ENCODE measurements around the gene AHCYL2. TPM values are rescaled to one million over a fixed set of nuclear protein-coding genes. Genes with fewer than 3 reads are reported as not detected.

Gene AHCYL2
- total and polyA plus RNA-seq, 5 donors from 2014 or later: 6.2 to 18.5 (median 8.3) TPM

- ATAC-seq (ENCODE audit: low read depth in 2 of 2) (no peak), DNase-seq (no peak)
- peaks cover 3 to 28% (median 8%) of the 10 kb centered on the region in 4 donors for H3K4me1 Mint-ChIP-seq
- Histone ChIP-seq H3K27ac (ENCODE audit: insufficient read depth, low read length, poor library complexity, severe bottlenecking) (no peak overlapping the region), H3K4me1 (ENCODE audit: control insufficient read depth, insufficient read depth, low read length, poor library complexity, severe bottlenecking) (no peaks in the 10 kb centered on the region), H3K4me3 (ENCODE audit: low read depth, low read length) (no peak overlapping the region), H3K9me3 (ENCODE audit: control insufficient read depth in 2 of 2, low read length in 2 of 2) (no peaks in the 10 kb centered on the region), H3K36me3 (ENCODE audit: control insufficient read depth, insufficient read depth, low read length) (no peaks in the 10 kb centered on the region), H3K27me3 (ENCODE audit: control insufficient read depth, insufficient read depth, low read length) (no peaks in the 10 kb centered on the region)
- H3K4me3 Mint-ChIP-seq: no peak overlapping the region
- H3K27me3 Mint-ChIP-seq: no peaks in the 10 kb centered on the region
- H3K27ac Mint-ChIP-seq: no peak overlapping the region
- no peaks in the 10 kb centered on the region for H3K9me3 Mint-ChIP-seq
- peaks cover 30% of the 10 kb centered on the region for H3K36me3 Mint-ChIP-seq
These were observed 86.6 kb downstream of the AHCYL2 start for GRCh38 chr7:129311429-129311828.

GRCh38 chr7:129313282-129313681 lies 88.5 kb downstream of the AHCYL2 start:
- no peak overlapping the region for H3K4me3 ChIP-seq (ENCODE audit: low read depth, low read length)
- Mint-ChIP-seq H3K27ac (no peak overlapping the region), H3K4me1 (peaks cover 2 to 28% (median 8%) of the 10 kb centered on the region in 4 donors), H3K36me3 (peaks cover 22% of the 10 kb centered on the region), H3K4me3 (no peak overlapping the region), H3K9me3 (peaks cover 0 to 2% (median 0%) of the 10 kb centered on the region in 7 donors), H3K27me3 (no peaks in the 10 kb centered on the region)
- DNase-seq: no peak
- H3K9me3 ChIP-seq (ENCODE audit: control insufficient read depth in 2 of 2, low read length in 2 of 2): no peaks in the 10 kb centered on the region
- ATAC-seq (ENCODE audit: low read depth in 2 of 2): no peak
- H3K4me1 ChIP-seq (ENCODE audit: control insufficient read depth, insufficient read depth, low read length, poor library complexity, severe bottlenecking): no peaks in the 10 kb centered on the region
- no peaks in the 10 kb centered on the region for H3K36me3 ChIP-seq (ENCODE audit: control insufficient read depth, insufficient read depth, low read length)
- no peak overlapping the region for H3K27ac ChIP-seq (ENCODE audit: insufficient read depth, low read length, poor library complexity, severe bottlenecking)
- no peaks in the 10 kb centered on the region for H3K27me3 ChIP-seq (ENCODE audit: control insufficient read depth, insufficient read depth, low read length)

GRCh38 chr7:129315960-129316359 lies 91.1 kb downstream of the AHCYL2 start:
- Mint-ChIP-seq H3K27ac (no peak overlapping the region), H3K4me1 (peaks cover 2 to 19% (median 7%) of the 10 kb centered on the region in 4 donors), H3K27me3 (no peaks in the 10 kb centered on the region), H3K4me3 (no peak overlapping the region), H3K9me3 (peaks cover 0 to 2% (median 0%) of the 10 kb centered on the region in 7 donors), H3K36me3 (peaks cover 7% of the 10 kb centered on the region)
- H3K27me3 ChIP-seq (ENCODE audit: control insufficient read depth, insufficient read depth, low read length): no peaks in the 10 kb centered on the region
- no peaks in the 10 kb centered on the region for H3K36me3 ChIP-seq (ENCODE audit: control insufficient read depth, insufficient read depth, low read length)
- H3K4me3 ChIP-seq (ENCODE audit: low read depth, low read length): no peak overlapping the region
- ATAC-seq (ENCODE audit: low read depth in 2 of 2): no peak
- H3K9me3 ChIP-seq (ENCODE audit: control insufficient read depth in 2 of 2, low read length in 2 of 2): no peaks in the 10 kb centered on the region
- no peak overlapping the region for H3K27ac ChIP-seq (ENCODE audit: insufficient read depth, low read length, poor library complexity, severe bottlenecking)
- no peak for DNase-seq
- no peaks in the 10 kb centered on the region for H3K4me1 ChIP-seq (ENCODE audit: control insufficient read depth, insufficient read depth, low read length, poor library complexity, severe bottlenecking)

GRCh38 chr7:129317450-129317849 lies 92.6 kb downstream of the AHCYL2 start:
- DNase-seq (no peak), ATAC-seq (ENCODE audit: low read depth in 2 of 2) (no peak)
- no peak overlapping the region for H3K27ac Mint-ChIP-seq
- Histone ChIP-seq H3K4me1 (ENCODE audit: control insufficient read depth, insufficient read depth, low read length, poor library complexity, severe bottlenecking) (no peaks in the 10 kb centered on the region), H3K27me3 (ENCODE audit: control insufficient read depth, insufficient read depth, low read length) (no peaks in the 10 kb centered on the region), H3K4me3 (ENCODE audit: low read depth, low read length) (no peak overlapping the region), H3K36me3 (ENCODE audit: control insufficient read depth, insufficient read depth, low read length) (no peaks in the 10 kb centered on the region), H3K9me3 (ENCODE audit: control insufficient read depth in 2 of 2, low read length in 2 of 2) (no peaks in the 10 kb centered on the region), H3K27ac (ENCODE audit: insufficient read depth, low read length, poor library complexity, severe bottlenecking) (no peak overlapping the region)
- H3K27me3 Mint-ChIP-seq: no peaks in the 10 kb centered on the region
- peaks cover 2 to 19% (median 5%) of the 10 kb centered on the region in 4 donors for H3K4me1 Mint-ChIP-seq
- H3K4me3 Mint-ChIP-seq: no peak overlapping the region
- peaks cover 0 to 3% (median 2%) of the 10 kb centered on the region in 7 donors for H3K9me3 Mint-ChIP-seq
- H3K36me3 Mint-ChIP-seq: peaks cover 7% of the 10 kb centered on the region

- Histone ChIP-seq H3K4me1 (ENCODE audit: control insufficient read depth, insufficient read depth, low read length, poor library complexity, severe bottlenecking) (no peaks in the 10 kb centered on the region), H3K27ac (ENCODE audit: insufficient read depth, low read length, poor library complexity, severe bottlenecking) (no peak overlapping the region), H3K4me3 (ENCODE audit: low read depth, low read length) (no peak overlapping the region), H3K27me3 (ENCODE audit: control insufficient read depth, insufficient read depth, low read length) (no peaks in the 10 kb centered on the region), H3K9me3 (ENCODE audit: control insufficient read depth in 2 of 2, low read length in 2 of 2) (peaks cover 7 to 14% of the 10 kb centered on the region in 2 experiments), H3K36me3 (ENCODE audit: control insufficient read depth, insufficient read depth, low read length) (peaks cover 5% of the 10 kb centered on the region)
- H3K27me3 Mint-ChIP-seq: no peaks in the 10 kb centered on the region
- H3K9me3 Mint-ChIP-seq: peaks cover 0 to 15% (median 5%) of the 10 kb centered on the region in 7 donors
- no peaks in the 10 kb centered on the region for H3K4me1 Mint-ChIP-seq
- no peak overlapping the region for H3K27ac Mint-ChIP-seq
- H3K36me3 Mint-ChIP-seq: peaks cover 27% of the 10 kb centered on the region
- H3K4me3 Mint-ChIP-seq: no peak overlapping the region
- ATAC-seq (ENCODE audit: low read depth in 2 of 2): no peak
- DNase-seq: no peak
These were observed 102.2 kb downstream of the AHCYL2 start for GRCh38 chr7:129327076-129327475.

GRCh38 chr7:129332254-129333035 lies 107.6 kb downstream of the AHCYL2 start:
- Mint-ChIP-seq H3K9me3 (no peaks in the 10 kb centered on the region), H3K4me3 (no peak overlapping the region), H3K27ac (peak overlapping the region in 1 of 3 donors; percentile 62), H3K36me3 (no peaks in the 10 kb centered on the region), H3K4me1 (peaks cover 0 to 4% (median 0%) of the 10 kb centered on the region in 4 donors), H3K27me3 (no peaks in the 10 kb centered on the region)
- no peak for ATAC-seq (ENCODE audit: low read depth in 2 of 2)
- Histone ChIP-seq H3K27ac (ENCODE audit: insufficient read depth, low read length, poor library complexity, severe bottlenecking) (no peak overlapping the region), H3K9me3 (ENCODE audit: control insufficient read depth in 2 of 2, low read length in 2 of 2) (no peaks in the 10 kb centered on the region), H3K27me3 (ENCODE audit: control insufficient read depth, insufficient read depth, low read length) (no peaks in the 10 kb centered on the region), H3K36me3 (ENCODE audit: control insufficient read depth, insufficient read depth, low read length) (no peaks in the 10 kb centered on the region), H3K4me3 (ENCODE audit: low read depth, low read length) (no peak overlapping the region), H3K4me1 (ENCODE audit: control insufficient read depth, insufficient read depth, low read length, poor library complexity, severe bottlenecking) (no peaks in the 10 kb centered on the region)
- no peak for DNase-seq

- H3K4me1 Mint-ChIP-seq: peaks cover 0 to 4% (median 2%) of the 10 kb centered on the region in 4 donors
These were observed 109.6 kb downstream of the AHCYL2 start for GRCh38 chr7:129334473-129334872.

GRCh38 chr7:129338450-129338849 lies 113.6 kb downstream of the AHCYL2 start:
- H3K27ac ChIP-seq (ENCODE audit: insufficient read depth, low read length, poor library complexity, severe bottlenecking): no peak overlapping the region
- H3K36me3 ChIP-seq (ENCODE audit: control insufficient read depth, insufficient read depth, low read length): no peaks in the 10 kb centered on the region
- no peaks in the 10 kb centered on the region for H3K4me1 ChIP-seq (ENCODE audit: control insufficient read depth, insufficient read depth, low read length, poor library complexity, severe bottlenecking)
- ATAC-seq (ENCODE audit: low read depth in 2 of 2) (no peak), DNase-seq (no peak)
- no peak overlapping the region for H3K27ac Mint-ChIP-seq
- H3K27me3 Mint-ChIP-seq: no peaks in the 10 kb centered on the region
- H3K36me3 Mint-ChIP-seq: peaks cover 10% of the 10 kb centered on the region
- no peaks in the 10 kb centered on the region for H3K9me3 ChIP-seq (ENCODE audit: control insufficient read depth in 2 of 2, low read length in 2 of 2)
- peaks cover 7 to 18% (median 9%) of the 10 kb centered on the region in 4 donors for H3K4me1 Mint-ChIP-seq
- H3K4me3 ChIP-seq (ENCODE audit: low read depth, low read length): no peak overlapping the region
- no peaks in the 10 kb centered on the region for H3K27me3 ChIP-seq (ENCODE audit: control insufficient read depth, insufficient read depth, low read length)
- no peaks in the 10 kb centered on the region for H3K9me3 Mint-ChIP-seq
- no peak overlapping the region for H3K4me3 Mint-ChIP-seq

More at GRCh38 chr7:129334473-129334872, 109.6 kb downstream of the AHCYL2 start:
- no peak overlapping the region for H3K4me3 Mint-ChIP-seq
- H3K27me3 ChIP-seq (ENCODE audit: control insufficient read depth, insufficient read depth, low read length): no peaks in the 10 kb centered on the region
- no peaks in the 10 kb centered on the region for H3K9me3 ChIP-seq (ENCODE audit: control insufficient read depth in 2 of 2, low read length in 2 of 2)
- DNase-seq: no peak
- H3K27me3 Mint-ChIP-seq: no peaks in the 10 kb centered on the region
- H3K4me3 ChIP-seq (ENCODE audit: low read depth, low read length): no peak overlapping the region
- no peaks in the 10 kb centered on the region for H3K9me3 Mint-ChIP-seq
- no peak overlapping the region for H3K27ac Mint-ChIP-seq
- no peak overlapping the region for H3K27ac ChIP-seq (ENCODE audit: insufficient read depth, low read length, poor library complexity, severe bottlenecking)
- ATAC-seq (ENCODE audit: low read depth in 2 of 2): no peak
- no peaks in the 10 kb centered on the region for H3K4me1 ChIP-seq (ENCODE audit: control insufficient read depth, insufficient read depth, low read length, poor library complexity, severe bottlenecking)
- peaks cover 10% of the 10 kb centered on the region for H3K36me3 Mint-ChIP-seq
- H3K36me3 ChIP-seq (ENCODE audit: control insufficient read depth, insufficient read depth, low read length): no peaks in the 10 kb centered on the region

Data from CD4-positive, CD25-positive, alpha-beta regulatory T cell (primary cell).